HEK293 (cell line): Measurements from ENCODE around the gene HSD17B8.

ENCODE experiments used
- GFI1B ChIP-seq: fragments of 450-650 bp; formaldehyde crosslinking; IDR thresholded peaks from 2 replicates; pipeline ENCODE4 v1.5.1; 2016; ENCODE audit warnings: missing biosample characterization, missing genetic modification characterization
- GLIS1 ChIP-seq: fragments of 450-650 bp; formaldehyde crosslinking; IDR thresholded peaks from 2 replicates; pipeline ENCODE4 v1.5.1; 2016; ENCODE audit warnings: missing biosample characterization, missing genetic modification characterization
- IKZF3 ChIP-seq: fragments of 450-650 bp; IDR thresholded peaks from 2 replicates; pipeline ENCODE4 v1.5.0; 2018; ENCODE audit warnings: missing biosample characterization, mild to moderate bottlenecking, missing genetic modification characterization, moderate library complexity
- KLF1 ChIP-seq: fragments of 450-650 bp; formaldehyde crosslinking; IDR thresholded peaks from 2 replicates; pipeline ENCODE4 v1.5.1; 2016; ENCODE audit warnings: missing biosample characterization, missing genetic modification characterization
- MZF1 ChIP-seq: fragments of 450-650 bp; formaldehyde crosslinking; IDR thresholded peaks from 2 replicates; pipeline ENCODE4 v1.5.1; 2017; ENCODE audit warnings: missing biosample characterization, missing genetic modification characterization, borderline replicate concordance
- PRDM1 ChIP-seq: fragments of 450-650 bp; formaldehyde crosslinking; IDR thresholded peaks from 2 replicates; pipeline ENCODE4; 2016; ENCODE audit warnings: missing biosample characterization, missing genetic modification characterization
- RBAK ChIP-seq: fragments of 450-650 bp; formaldehyde crosslinking; IDR thresholded peaks from 2 replicates; pipeline ENCODE4 v1.5.1; 2016; ENCODE audit warnings: missing biosample characterization, missing genetic modification characterization
- REPIN1 ChIP-seq: fragments of 450-650 bp; formaldehyde crosslinking; IDR thresholded peaks from 2 replicates; pipeline ENCODE4 v1.5.1; 2017; ENCODE audit warnings: missing biosample characterization, missing genetic modification characterization, low read depth
- SCRT2 ChIP-seq: fragments of 450-650 bp; formaldehyde crosslinking; IDR thresholded peaks from 2 replicates; pipeline ENCODE4 v1.5.1; 2016; ENCODE audit warnings: missing biosample characterization, missing genetic modification characterization
- SETDB1 ChIP-seq: IDR thresholded peaks from one replicate; pipeline ENCODE4 v1.6.1; 2017; ENCODE audit warnings: mild to moderate bottlenecking, low read length, moderate library complexity, mixed read lengths; ENCODE audit not compliant: insufficient read length
- ZFHX2 ChIP-seq: fragments of 450-650 bp; formaldehyde crosslinking; conservative IDR thresholded peaks from 2 replicates; pipeline ENCODE4 v1.5.1; 2016; ENCODE audit warnings: missing biosample characterization, missing genetic modification characterization
- ZNF223 ChIP-seq: fragments of 450-650 bp; formaldehyde crosslinking; IDR thresholded peaks from 2 replicates; pipeline ENCODE4 v1.5.1; 2016; ENCODE audit warnings: missing biosample characterization, missing genetic modification characterization
- ZNF324 ChIP-seq: fragments of 450-650 bp; formaldehyde crosslinking; IDR thresholded peaks from 2 replicates; pipeline ENCODE4 v1.5.1; 2016; ENCODE audit warnings: missing biosample characterization, missing genetic modification characterization
- ZNF416 ChIP-seq: fragments of 450-650 bp; formaldehyde crosslinking; IDR thresholded peaks from 2 replicates; pipeline ENCODE4 v1.5.1; 2016; ENCODE audit warnings: missing biosample characterization, missing genetic modification characterization
- ZNF626 ChIP-seq: fragments of 450-650 bp; sonication (Bioruptor Pico); formaldehyde crosslinking; IDR thresholded peaks from 2 replicates; pipeline ENCODE4 v1.5.1; 2018; ENCODE audit warnings: missing biosample characterization, missing genetic modification characterization, inconsistent platforms
- ZNF629 ChIP-seq: fragments of 450-650 bp; formaldehyde crosslinking; IDR thresholded peaks from 2 replicates; pipeline ENCODE4 v1.5.1; 2017; ENCODE audit warnings: missing biosample characterization, missing genetic modification characterization
- ZNF677 ChIP-seq: fragments of 450-650 bp; IDR thresholded peaks from 2 replicates; pipeline ENCODE4 v1.5.0; 2018; ENCODE audit warnings: missing biosample characterization, mild to moderate bottlenecking, missing genetic modification characterization, moderate library complexity
- ZSCAN16 ChIP-seq: fragments of 450-650 bp; formaldehyde crosslinking; IDR thresholded peaks from 2 replicates; pipeline ENCODE4 v1.5.1; 2016; ENCODE audit warnings: missing biosample characterization, missing genetic modification characterization
- ZXDB ChIP-seq: fragments of 450-650 bp; formaldehyde crosslinking; IDR thresholded peaks from 2 replicates; pipeline ENCODE4 v1.5.1; 2016; ENCODE audit warnings: missing biosample characterization, missing genetic modification characterization
- TF ChIP-seq, protein P1 (sequence below): fragments of 450-650 bp; formaldehyde crosslinking; IDR thresholded peaks from 2 replicates; pipeline ENCODE4 v1.5.1; 2016; ENCODE audit warnings: missing biosample characterization, missing genetic modification characterization
- TF ChIP-seq, protein P2 (sequence below): fragments of 450-650 bp; formaldehyde crosslinking; IDR thresholded peaks from 2 replicates; pipeline ENCODE4 v1.5.1; 2017; ENCODE audit warnings: missing biosample characterization, missing genetic modification characterization
- TF ChIP-seq, protein P3 (sequence below): fragments of 450-650 bp; formaldehyde crosslinking; IDR thresholded peaks from 2 replicates; pipeline ENCODE4; 2016; ENCODE audit warnings: missing biosample characterization, missing genetic modification characterization
- TF ChIP-seq, protein P4 (sequence below): fragments of 450-650 bp; formaldehyde crosslinking; IDR thresholded peaks from 2 replicates; pipeline ENCODE4 v1.5.1; 2017; ENCODE audit warnings: missing biosample characterization, missing genetic modification characterization
- TF ChIP-seq, protein P5 (sequence below): fragments of 450-650 bp; formaldehyde crosslinking; IDR thresholded peaks from 2 replicates; pipeline ENCODE4 v1.5.1; 2016; ENCODE audit warnings: missing biosample characterization, missing genetic modification characterization
- TF ChIP-seq, protein P6 (sequence below): fragments of 450-650 bp; formaldehyde crosslinking; IDR thresholded peaks from 2 replicates; pipeline ENCODE4 v1.5.1; 2016; ENCODE audit warnings: missing biosample characterization, missing genetic modification characterization

The HSD17B8 gene

DNA sequence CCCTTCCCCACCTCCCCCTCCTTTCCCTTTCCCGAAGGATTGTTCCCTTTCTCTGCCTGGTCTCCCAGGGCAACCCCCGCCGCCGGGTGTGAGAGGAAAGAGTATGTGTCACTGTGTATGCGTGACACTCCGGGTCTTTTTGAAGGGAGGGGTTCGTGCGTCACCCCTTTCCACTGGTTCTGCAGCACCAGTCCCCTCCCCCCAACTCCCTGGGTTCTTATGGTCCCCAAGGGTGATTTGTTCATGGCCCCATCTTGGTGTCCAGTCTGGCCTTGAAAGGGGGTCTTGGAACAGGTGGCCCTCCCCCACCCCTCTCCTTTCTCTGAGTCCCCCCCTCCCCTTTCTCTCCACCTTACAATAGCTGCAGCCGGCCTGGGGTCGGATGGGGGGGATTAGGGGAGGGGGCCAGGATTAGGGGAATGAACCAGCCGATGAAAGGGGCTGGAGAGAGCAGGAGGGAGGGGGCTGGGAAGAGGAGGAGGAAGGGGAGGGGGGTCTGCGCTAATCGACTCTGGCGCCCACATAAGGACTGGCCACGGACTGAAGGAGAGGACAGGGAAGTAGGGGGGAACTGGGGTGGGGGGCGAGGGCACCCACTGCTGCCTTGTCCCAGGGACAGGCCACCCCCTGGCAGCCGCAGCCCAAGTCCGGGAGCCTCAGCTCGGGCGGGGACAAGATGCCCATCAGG is 2.6 kb downstream of the HSD17B8 start (continued):
- TF ChIP-seq IKZF3 (tag by site-specific recombination) (peak; percentile 97), GLIS1 (tag by site-specific recombination) (no peak), ZSCAN16 (tag by site-specific recombination) (no peak), ZFHX2 (tag by site-specific recombination) (no peak), GFI1B (no peak), MZF1 (no peak), ZNF626 (tag by site-specific recombination) (no peak), ZNF324 (tag by site-specific recombination) (no peak), REPIN1 (tag by site-specific recombination) (no peak), ZXDB (tag by site-specific recombination) (no peak), ZNF677 (tag by site-specific recombination) (no peak), PRDM1 (tag by site-specific recombination) (peak; percentile 62; the same call in 1 of the 2 replicates), ZNF629 (tag by site-specific recombination) (peak; percentile 33; the same call in 1 of the 2 replicates), ZNF416 (no peak), ZNF223 (tag by site-specific recombination) (no peak), SCRT2 (tag by site-specific recombination) (no peak), KLF1 (tag by site-specific recombination) (0 out of 2 replicates have a peak, but pooled peaks have one; percentile 6), SETDB1 (no peak), RBAK (tag by site-specific recombination) (no peak)
- TF ChIP-seq, protein P1, sequence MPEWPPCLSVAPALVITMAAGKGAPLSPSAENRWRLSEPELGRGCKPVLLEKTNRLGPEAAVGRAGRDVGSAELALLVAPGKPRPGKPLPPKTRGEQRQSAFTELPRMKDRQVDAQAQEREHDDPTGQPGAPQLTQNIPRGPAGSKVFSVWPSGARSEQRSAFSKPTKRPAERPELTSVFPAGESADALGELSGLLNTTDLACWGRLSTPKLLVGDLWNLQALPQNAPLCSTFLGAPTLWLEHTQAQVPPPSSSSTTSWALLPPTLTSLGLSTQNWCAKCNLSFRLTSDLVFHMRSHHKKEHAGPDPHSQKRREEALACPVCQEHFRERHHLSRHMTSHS = no peak
- TF ChIP-seq, protein P2, sequence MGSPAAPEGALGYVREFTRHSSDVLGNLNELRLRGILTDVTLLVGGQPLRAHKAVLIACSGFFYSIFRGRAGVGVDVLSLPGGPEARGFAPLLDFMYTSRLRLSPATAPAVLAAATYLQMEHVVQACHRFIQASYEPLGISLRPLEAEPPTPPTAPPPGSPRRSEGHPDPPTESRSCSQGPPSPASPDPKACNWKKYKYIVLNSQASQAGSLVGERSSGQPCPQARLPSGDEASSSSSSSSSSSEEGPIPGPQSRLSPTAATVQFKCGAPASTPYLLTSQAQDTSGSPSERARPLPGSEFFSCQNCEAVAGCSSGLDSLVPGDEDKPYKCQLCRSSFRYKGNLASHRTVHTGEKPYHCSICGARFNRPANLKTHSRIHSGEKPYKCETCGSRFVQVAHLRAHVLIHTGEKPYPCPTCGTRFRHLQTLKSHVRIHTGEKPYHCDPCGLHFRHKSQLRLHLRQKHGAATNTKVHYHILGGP = no peak
- TF ChIP-seq, protein P3, sequence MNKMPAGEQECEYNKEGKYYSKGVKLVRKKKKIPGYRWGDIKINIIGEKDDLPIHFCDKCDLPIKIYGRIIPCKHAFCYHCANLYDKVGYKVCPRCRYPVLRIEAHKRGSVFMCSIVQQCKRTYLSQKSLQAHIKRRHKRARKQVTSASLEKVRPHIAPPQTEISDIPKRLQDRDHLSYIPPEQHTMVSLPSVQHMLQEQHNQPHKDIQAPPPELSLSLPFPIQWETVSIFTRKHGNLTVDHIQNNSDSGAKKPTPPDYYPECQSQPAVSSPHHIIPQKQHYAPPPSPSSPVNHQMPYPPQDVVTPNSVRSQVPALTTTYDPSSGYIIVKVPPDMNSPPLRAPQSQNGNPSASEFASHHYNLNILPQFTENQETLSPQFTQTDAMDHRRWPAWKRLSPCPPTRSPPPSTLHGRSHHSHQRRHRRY (tag by site-specific recombination) = no peak
- TF ChIP-seq, protein P4, sequence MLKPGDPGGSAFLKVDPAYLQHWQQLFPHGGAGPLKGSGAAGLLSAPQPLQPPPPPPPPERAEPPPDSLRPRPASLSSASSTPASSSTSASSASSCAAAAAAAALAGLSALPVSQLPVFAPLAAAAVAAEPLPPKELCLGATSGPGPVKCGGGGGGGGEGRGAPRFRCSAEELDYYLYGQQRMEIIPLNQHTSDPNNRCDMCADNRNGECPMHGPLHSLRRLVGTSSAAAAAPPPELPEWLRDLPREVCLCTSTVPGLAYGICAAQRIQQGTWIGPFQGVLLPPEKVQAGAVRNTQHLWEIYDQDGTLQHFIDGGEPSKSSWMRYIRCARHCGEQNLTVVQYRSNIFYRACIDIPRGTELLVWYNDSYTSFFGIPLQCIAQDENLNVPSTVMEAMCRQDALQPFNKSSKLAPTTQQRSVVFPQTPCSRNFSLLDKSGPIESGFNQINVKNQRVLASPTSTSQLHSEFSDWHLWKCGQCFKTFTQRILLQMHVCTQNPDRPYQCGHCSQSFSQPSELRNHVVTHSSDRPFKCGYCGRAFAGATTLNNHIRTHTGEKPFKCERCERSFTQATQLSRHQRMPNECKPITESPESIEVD (tag by site-specific recombination) = no peak
- TF ChIP-seq, protein P5, sequence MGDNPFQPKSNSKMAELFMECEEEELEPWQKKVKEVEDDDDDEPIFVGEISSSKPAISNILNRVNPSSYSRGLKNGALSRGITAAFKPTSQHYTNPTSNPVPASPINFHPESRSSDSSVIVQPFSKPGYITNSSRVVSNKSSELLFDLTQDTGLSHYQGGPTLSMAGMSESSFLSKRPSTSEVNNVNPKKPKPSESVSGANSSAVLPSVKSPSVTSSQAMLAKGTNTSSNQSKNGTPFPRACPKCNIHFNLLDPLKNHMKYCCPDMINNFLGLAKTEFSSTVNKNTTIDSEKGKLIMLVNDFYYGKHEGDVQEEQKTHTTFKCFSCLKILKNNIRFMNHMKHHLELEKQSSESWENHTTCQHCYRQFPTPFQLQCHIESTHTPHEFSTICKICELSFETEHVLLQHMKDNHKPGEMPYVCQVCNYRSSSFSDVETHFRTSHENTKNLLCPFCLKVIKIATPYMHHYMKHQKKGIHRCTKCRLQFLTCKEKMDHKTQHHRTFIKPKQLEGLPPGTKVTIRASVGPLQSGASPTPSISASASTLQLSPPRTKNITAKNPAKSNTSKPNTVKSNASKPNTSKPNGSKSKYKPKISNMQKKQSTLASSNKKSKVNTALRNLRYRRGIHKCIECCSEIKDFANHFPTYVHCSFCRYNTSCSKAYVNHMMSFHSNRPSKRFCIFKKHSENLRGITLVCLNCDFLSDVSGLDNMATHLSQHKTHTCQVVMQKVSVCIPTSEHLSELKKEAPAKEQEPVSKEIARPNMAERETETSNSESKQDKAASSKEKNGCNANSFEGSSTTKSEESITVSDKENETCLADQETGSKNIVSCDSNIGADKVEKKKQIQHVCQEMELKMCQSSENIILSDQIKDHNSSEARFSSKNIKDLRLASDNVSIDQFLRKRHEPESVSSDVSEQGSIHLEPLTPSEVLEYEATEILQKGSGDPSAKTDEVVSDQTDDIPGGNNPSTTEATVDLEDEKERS = no peak
- TF ChIP-seq, protein P6, sequence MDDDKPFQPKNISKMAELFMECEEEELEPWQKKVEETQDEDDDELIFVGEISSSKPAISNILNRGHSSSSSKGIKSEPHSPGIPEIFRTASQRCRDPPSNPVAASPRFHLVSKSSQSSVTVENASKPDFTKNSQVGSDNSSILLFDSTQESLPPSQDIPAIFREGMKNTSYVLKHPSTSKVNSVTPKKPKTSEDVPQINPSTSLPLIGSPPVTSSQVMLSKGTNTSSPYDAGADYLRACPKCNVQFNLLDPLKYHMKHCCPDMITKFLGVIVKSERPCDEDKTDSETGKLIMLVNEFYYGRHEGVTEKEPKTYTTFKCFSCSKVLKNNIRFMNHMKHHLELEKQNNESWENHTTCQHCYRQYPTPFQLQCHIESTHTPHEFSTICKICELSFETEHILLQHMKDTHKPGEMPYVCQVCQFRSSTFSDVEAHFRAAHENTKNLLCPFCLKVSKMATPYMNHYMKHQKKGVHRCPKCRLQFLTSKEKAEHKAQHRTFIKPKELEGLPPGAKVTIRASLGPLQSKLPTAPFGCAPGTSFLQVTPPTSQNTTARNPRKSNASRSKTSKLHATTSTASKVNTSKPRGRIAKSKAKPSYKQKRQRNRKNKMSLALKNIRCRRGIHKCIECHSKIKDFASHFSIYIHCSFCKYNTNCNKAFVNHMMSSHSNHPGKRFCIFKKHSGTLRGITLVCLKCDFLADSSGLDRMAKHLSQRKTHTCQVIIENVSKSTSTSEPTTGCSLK (tag by site-specific recombination) = no peak
